AG04450 (cell line): ENCODE measurements around the gene CD68. TPM values are rescaled to one million over a fixed set of nuclear protein-coding genes. Genes with fewer than 3 reads are reported as not detected.

Experiments
- CTCF ChIA-PET: fragments of 300-600, 350-600 bp; formaldehyde crosslinking; extraction: SDS; loops from one replicate; lab custom pipeline; 2022; ENCODE audit warnings: antibody characterized with exemption, inconsistent platforms; lab: Charles Lee
- POLR2A ChIA-PET: fragments of 350-600 bp; formaldehyde crosslinking; extraction: SDS; loops from one replicate; lab custom pipeline; 2021; ENCODE audit warnings: antibody characterized with exemption, inconsistent platforms; lab: Yijun Ruan, JAX
- DNase-seq: peaks from one replicate; pipeline ENCODE4 v3.0.0-alpha.2; 2011; ENCODE audit warnings: low read depth, low spot score
- H3K27ac ChIP-seq: one replicate; pipeline ENCODE4 v1.5.1; 2012; ENCODE audit warnings: low read depth, low read length, control low read depth
- H3K27me3 ChIP-seq: one replicate; pipeline ENCODE4 v1.6.0; 2012; ENCODE audit warnings: low read length; ENCODE audit not compliant: control insufficient read depth, insufficient read depth
- H3K4me3 ChIP-seq: 2 replicates; pipeline ENCODE4 v1.5.1; 2011; ENCODE audit warnings: mild to moderate bottlenecking, low read depth, low read length, control low read depth
- H3K9me3 ChIP-seq: 2 replicates; pipeline ENCODE4 v1.5.1; 2012; ENCODE audit warnings: low read length; ENCODE audit not compliant: control insufficient read depth, insufficient read depth
- polyA plus RNA-seq: library from polyadenylated mRNA; depleted of rRNA; stranded (reverse); fragments of >200 nt; gene quantifications from 2 replicates; pipeline ENCODE4 v1.2.3, GENCODE V29; 2011
- TF ChIP-seq, protein P1 (sequence below): IDR thresholded peaks from 2 replicates; pipeline ENCODE4 v1.5.1; 2011; ENCODE audit warnings: low read depth, low read length, control low read depth, inconsistent platforms

CD68 gene
- polyA plus RNA-seq, 1 experiment: 34.1 TPM

DNA sequence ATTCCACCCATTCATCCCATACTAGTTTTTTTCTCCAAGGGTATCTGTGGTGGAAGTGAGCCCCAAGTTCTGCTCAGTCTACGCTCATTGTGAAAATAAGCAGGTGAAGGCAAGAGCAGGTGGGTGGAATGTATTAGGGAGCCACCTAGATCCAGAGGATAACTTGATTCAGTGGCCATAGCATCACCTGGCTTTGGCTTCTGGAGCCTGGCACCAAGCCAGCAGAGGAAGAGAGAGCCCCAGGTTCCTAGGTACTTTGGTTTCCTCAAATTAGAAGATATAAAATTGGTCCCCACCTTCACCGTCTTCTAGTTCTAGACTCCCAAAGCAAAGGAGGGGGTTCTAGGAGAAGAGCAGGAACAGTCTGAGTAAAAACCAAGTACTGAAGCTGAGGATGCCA is 31.2 kb downstream of the CD68 start:
- CTCF ChIA-PET: interaction anchor here (4.1 to 5.2 kb wide), 2 partner anchors 21 to 77 kb away, joined by 20 to 26 read pairs; partner anchors contain the start of genes SOX15, TP53 and WRAP53
- no peak overlapping the region for H3K4me3 ChIP-seq
- no peak for DNase-seq
- no peak overlapping the region for H3K27ac ChIP-seq
- no peaks in the 10 kb centered on the region for H3K27me3 ChIP-seq
- POLR2A ChIA-PET: interaction anchor here (1.4 kb wide), 1 partner anchor 21 kb away, joined by 3 read pairs; no protein-coding TSS in a partner anchor
- TF ChIP-seq, protein P1, sequence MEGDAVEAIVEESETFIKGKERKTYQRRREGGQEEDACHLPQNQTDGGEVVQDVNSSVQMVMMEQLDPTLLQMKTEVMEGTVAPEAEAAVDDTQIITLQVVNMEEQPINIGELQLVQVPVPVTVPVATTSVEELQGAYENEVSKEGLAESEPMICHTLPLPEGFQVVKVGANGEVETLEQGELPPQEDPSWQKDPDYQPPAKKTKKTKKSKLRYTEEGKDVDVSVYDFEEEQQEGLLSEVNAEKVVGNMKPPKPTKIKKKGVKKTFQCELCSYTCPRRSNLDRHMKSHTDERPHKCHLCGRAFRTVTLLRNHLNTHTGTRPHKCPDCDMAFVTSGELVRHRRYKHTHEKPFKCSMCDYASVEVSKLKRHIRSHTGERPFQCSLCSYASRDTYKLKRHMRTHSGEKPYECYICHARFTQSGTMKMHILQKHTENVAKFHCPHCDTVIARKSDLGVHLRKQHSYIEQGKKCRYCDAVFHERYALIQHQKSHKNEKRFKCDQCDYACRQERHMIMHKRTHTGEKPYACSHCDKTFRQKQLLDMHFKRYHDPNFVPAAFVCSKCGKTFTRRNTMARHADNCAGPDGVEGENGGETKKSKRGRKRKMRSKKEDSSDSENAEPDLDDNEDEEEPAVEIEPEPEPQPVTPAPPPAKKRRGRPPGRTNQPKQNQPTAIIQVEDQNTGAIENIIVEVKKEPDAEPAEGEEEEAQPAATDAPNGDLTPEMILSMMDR: no peak
- H3K9me3 ChIP-seq: no peaks in the 10 kb centered on the region; the same call in 1 of the 2 replicates

- Histone ChIP-seq H3K27ac (no peak overlapping the region), H3K4me3 (peak overlapping the region; percentile 33; the same call in 1 of the 2 replicates), H3K27me3 (no peaks in the 10 kb centered on the region), H3K9me3 (no peaks in the 10 kb centered on the region; the same call in 1 of the 2 replicates)
- CTCF ChIA-PET: interaction anchor here (0.6 to 5.2 kb wide), 4 partner anchors 22 to 368 kb away, joined by 3 to 26 read pairs (median 13); partner anchors contain the start of genes SOX15, TP53 and WRAP53
- no peak for DNase-seq
- TF ChIP-seq, protein P1: no peak
- POLR2A ChIA-PET: interaction anchor here (1.5 kb wide), 1 partner anchor 16 kb away, joined by 3 read pairs; the partner anchor contains the start of gene SAT2
Measured at GRCh38 chr17:7611635-7612293, 32.3 kb downstream of the CD68 start.

DNA sequence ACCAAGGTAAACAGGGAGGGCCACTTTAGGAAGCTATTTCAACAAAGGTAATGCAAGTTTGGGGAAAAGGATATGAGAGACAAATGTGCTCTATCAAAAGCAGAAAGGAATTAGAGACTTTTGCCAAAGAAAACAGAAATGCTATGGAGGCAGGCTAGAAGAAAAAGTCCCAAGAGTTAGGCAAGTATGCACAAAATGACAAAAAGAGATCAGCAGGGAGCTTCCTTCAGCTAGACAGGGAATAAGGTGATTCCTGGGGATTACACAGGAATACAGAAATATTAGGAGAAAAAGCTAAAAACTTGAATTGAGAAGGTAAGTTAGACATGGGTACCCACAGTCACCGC is 32.8 kb downstream of the CD68 start:
- Histone ChIP-seq H3K27me3 (no peaks in the 10 kb centered on the region), H3K27ac (no peak overlapping the region), H3K9me3 (no peaks in the 10 kb centered on the region; the same call in 1 of the 2 replicates), H3K4me3 (peak overlapping the region; percentile 33)
- CTCF ChIA-PET: interaction anchor here (0.7 to 5.2 kb wide), 4 partner anchors 23 to 75 kb away, joined by 5 to 26 read pairs (median 13); partner anchors contain the start of genes SOX15, TP53 and WRAP53
- TF ChIP-seq, protein P1: no peak
- no peak for DNase-seq
- POLR2A ChIA-PET: interaction anchor here (1.5 kb wide), 1 partner anchor 15 kb away, joined by 3 read pairs; the partner anchor contains the start of gene SAT2

DNA sequence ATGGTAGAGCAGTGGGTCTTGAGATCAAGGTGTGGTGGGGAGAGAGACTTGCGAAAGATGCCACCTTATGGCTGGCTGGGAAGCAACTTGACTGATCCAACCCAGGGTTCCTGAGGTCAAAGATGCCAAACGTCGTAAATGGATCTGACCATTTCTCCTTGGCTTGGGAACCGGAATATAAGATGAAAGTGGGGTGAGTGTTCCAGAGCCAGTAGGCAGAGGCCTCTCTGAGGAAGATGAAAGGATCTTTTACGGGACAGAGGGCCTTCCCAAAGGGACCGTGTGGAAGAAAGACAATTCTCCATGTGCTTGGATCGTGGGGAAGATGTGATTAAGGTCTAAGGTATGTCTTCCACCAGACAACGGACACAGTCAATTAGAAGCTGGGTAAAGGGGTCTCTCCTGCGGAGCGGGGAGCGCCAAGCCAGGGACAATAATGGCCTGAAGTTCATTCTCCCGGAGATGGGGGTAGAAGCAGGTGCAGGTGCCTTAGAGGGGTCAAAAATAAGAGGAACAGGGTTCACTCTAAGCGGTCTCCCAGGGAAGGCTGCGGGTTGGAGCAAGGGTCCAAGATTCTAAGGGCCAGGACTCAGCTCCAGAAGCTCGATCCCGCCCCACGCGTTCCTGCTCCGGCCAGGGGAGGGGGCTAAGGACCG is 34.5 kb downstream of the CD68 start:
- Histone ChIP-seq H3K9me3 (no peaks in the 10 kb centered on the region; the same call in 1 of the 2 replicates), H3K27ac (peak overlapping the region; percentile 80), H3K27me3 (no peaks in the 10 kb centered on the region), H3K4me3 (peak overlapping the region; percentile 86)
- POLR2A ChIA-PET: interaction anchor here (0.8 to 2.6 kb wide), 5 partner anchors 9 to 73 kb away, joined by 3 to 20 read pairs (median 3); partner anchors contain the start of genes SAT2, TP53 and WRAP53
- TF ChIP-seq, protein P1: no peak
- CTCF ChIA-PET: interaction anchor here (0.8 to 4.1 kb wide), 6 partner anchors 14 to 75 kb away, joined by 3 to 29 read pairs (median 13); partner anchors contain the start of genes ATP1B2, SAT2, SOX15 and TP53
- no peak for DNase-seq
